GM19467 (cell line): Measurements from ENCODE around the gene ATP10D.

Experiments used
- ATAC-seq: cut with Tn5 transposase; IDR thresholded peaks from one replicate; pipeline ENCODE4 v1.9.1; 2021; ENCODE audit warnings: mild to moderate bottlenecking, moderate library complexity; ENCODE audit not compliant: unreplicated experiment

The ATP10D gene

GRCh38 chr4:47572981-47573380 is 87.9 kb downstream of the ATP10D start:
- no peak for ATAC-seq

- ATAC-seq: no peak
Observed at GRCh38 chr4:47577779-47578553, 92.9 kb downstream of the ATP10D start.

- no peak for ATAC-seq
Observed at GRCh38 chr4:47579235-47579634, 94.2 kb downstream of the ATP10D start.

- ATAC-seq: no peak
Observed at GRCh38 chr4:47590325-47590724, 105.2 kb downstream of the ATP10D start.

- ATAC-seq: no peak
Observed at GRCh38 chr4:47597696-47598095, 112.6 kb downstream of the ATP10D start.

- ATAC-seq: no peak
Observed at GRCh38 chr4:47598320-47598719, 113.2 kb downstream of the ATP10D start.

GRCh38 chr4:47598896-47599295 is 113.8 kb downstream of the ATP10D start:
- ATAC-seq: no peak

GRCh38 chr4:47606482-47606881 is 121.4 kb downstream of the ATP10D start:
- ATAC-seq: no peak

- ATAC-seq: no peak
Observed at GRCh38 chr4:47612116-47613023, 127.3 kb downstream of the ATP10D start.

- no peak for ATAC-seq
Observed at GRCh38 chr4:47615385-47615784, 130.3 kb downstream of the ATP10D start.

- ATAC-seq: peak; percentile 71
Observed at GRCh38 chr4:47617607-47618006, 132.5 kb downstream of the ATP10D start.

GRCh38 chr4:47619691-47620090 is 134.6 kb downstream of the ATP10D start:
- no peak for ATAC-seq

- no peak for ATAC-seq
Observed at GRCh38 chr4:47621181-47621580, 136.1 kb downstream of the ATP10D start.

GRCh38 chr4:47624031-47624441 is 139.0 kb downstream of the ATP10D start:
- no peak for ATAC-seq

GRCh38 chr4:47631161-47631560 is 146.1 kb downstream of the ATP10D start:
- ATAC-seq: no peak

- ATAC-seq: no peak
Observed at GRCh38 chr4:47639531-47639930, 154.5 kb downstream of the ATP10D start.

GRCh38 chr4:47640911-47641310 is 155.8 kb downstream of the ATP10D start:
- no peak for ATAC-seq

- no peak for ATAC-seq
Observed at GRCh38 chr4:47641755-47642154, 156.7 kb downstream of the ATP10D start.

GRCh38 chr4:47642191-47642830 is 157.2 kb downstream of the ATP10D start:
- ATAC-seq: no peak
